Ascending aorta (tissue), 2 donors: ENCODE data around the gene PANK4. TPM values are rescaled to one million over a fixed set of nuclear protein-coding genes. Genes with fewer than 3 reads are reported as not detected.

Experiments
- DNase-seq, 2 donors: peaks; one replicate each; pipeline ENCODE4 v3.0.0-alpha.2; 2019; ENCODE audit warnings: low spot score in 2 of 2
- H3K27ac ChIP-seq, 2 donors: fragments of 200-600 bp; sonication (generic); one replicate each; pipeline ENCODE4 v1.5.1; 2016 to 2017; ENCODE audit warnings: mild to moderate bottlenecking in 1 of 2
- H3K27me3 ChIP-seq: fragments of 200-600 bp; sonication (generic); one replicate; pipeline ENCODE4 v1.5.1; 2017
- H3K36me3 ChIP-seq, 2 donors: fragments of 200-600 bp; sonication (generic); one replicate each; pipeline ENCODE4 v1.5.1; 2016
- H3K4me1 ChIP-seq, 2 donors: fragments of 200-600 bp; sonication (generic); one replicate each; pipeline ENCODE4 v1.5.1; 2016 to 2017; ENCODE audit warnings: mild to moderate bottlenecking in 1 of 2
- H3K4me3 ChIP-seq, 2 donors: fragments of 200-600 bp; sonication (generic); one replicate each; pipeline ENCODE4 v1.5.1; 2016 to 2017; ENCODE audit warnings: mild to moderate bottlenecking in 1 of 2
- H3K9me3 ChIP-seq, 2 donors: fragments of 200-600 bp; sonication (generic); one replicate each; pipeline ENCODE4 v1.5.1; 2016
- intact Hi-C: fragments of 100-400 bp; cut with DNase I; formaldehyde crosslinking; loops from one replicate; pipeline ENCODE4 v1.15.1; 2023
- total RNA-seq: library from RNA; depleted of rRNA; stranded (reverse); fragments of >200 nt; gene quantifications from one replicate; pipeline ENCODE4 v1.1.0, GENCODE V29; 2016
- TF ChIP-seq, protein P1 (sequence below), 3 experiments: fragments of 200-600 bp in 2 of 3; fragments of 450-650 bp in 1 of 3; sonication (generic) in 2 of 3; IDR thresholded peaks; one replicate each; pipeline ENCODE4 v1.5.1; 2016 to 2019; ENCODE audit warnings: antibody characterized with exemption in 3 of 3, mild to moderate bottlenecking in 1 of 3, moderate library complexity in 1 of 3

The PANK4 gene
- total RNA-seq, 1 donor from 2014 or later: 80.5 TPM

DNA sequence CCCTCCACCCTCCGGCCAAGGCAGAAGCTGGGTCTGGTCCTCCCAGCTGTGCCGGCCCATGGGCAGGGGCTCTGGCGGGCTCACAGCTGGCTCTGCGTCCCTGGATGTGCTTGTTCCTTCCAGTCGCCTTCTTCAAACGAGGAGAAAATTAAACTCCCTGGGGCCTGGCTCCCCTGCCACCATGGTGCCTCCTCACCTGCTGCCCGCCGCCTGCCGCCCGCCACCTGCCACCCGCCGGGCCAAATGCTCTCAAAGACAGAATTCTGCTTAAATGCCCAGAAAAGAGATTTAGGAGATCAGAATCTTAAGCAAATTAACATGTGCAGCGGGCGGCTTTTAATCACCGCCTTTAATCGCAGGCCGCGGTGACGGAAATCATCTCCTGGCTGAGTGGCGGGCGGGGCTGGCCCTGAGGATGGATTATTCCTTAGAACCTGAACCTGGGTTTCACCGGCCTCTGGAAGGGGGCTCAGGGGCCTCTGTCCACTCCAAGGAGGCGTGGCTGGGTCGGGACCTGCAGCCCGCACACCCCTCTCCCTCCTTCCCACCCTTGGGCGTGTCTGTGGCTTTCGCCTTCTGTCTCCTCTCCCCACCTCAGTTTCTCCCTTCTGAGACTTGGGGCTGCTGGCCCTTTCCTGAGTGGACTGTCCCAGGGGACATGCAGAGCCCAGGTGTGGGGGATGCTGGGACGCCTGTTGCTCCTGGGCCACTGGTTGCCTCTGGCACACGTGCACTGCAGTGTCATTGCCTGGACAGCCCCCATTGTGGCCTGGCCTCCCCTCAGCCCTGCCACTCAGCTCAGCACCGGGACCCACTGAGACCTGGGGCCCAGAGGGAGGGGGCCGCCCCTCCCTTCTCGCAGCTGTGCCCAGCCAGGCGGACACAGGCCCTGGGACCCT, 60.8 kb downstream of the PANK4 start:
- H3K9me3 ChIP-seq: no peaks in the 10 kb centered on the region
- peaks cover 13% of the 10 kb centered on the region for H3K27me3 ChIP-seq
- no peak overlapping the region for H3K27ac ChIP-seq
- H3K36me3 ChIP-seq: no peaks in the 10 kb centered on the region
- no peak overlapping the region for H3K4me3 ChIP-seq
- TF ChIP-seq, protein P1, sequence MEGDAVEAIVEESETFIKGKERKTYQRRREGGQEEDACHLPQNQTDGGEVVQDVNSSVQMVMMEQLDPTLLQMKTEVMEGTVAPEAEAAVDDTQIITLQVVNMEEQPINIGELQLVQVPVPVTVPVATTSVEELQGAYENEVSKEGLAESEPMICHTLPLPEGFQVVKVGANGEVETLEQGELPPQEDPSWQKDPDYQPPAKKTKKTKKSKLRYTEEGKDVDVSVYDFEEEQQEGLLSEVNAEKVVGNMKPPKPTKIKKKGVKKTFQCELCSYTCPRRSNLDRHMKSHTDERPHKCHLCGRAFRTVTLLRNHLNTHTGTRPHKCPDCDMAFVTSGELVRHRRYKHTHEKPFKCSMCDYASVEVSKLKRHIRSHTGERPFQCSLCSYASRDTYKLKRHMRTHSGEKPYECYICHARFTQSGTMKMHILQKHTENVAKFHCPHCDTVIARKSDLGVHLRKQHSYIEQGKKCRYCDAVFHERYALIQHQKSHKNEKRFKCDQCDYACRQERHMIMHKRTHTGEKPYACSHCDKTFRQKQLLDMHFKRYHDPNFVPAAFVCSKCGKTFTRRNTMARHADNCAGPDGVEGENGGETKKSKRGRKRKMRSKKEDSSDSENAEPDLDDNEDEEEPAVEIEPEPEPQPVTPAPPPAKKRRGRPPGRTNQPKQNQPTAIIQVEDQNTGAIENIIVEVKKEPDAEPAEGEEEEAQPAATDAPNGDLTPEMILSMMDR (IDR thresholded peaks at IDR 0.05): no peak
- H3K4me1 ChIP-seq: no peaks in the 10 kb centered on the region
- no peak for DNase-seq
- intact Hi-C loops: no loop called here

DNA sequence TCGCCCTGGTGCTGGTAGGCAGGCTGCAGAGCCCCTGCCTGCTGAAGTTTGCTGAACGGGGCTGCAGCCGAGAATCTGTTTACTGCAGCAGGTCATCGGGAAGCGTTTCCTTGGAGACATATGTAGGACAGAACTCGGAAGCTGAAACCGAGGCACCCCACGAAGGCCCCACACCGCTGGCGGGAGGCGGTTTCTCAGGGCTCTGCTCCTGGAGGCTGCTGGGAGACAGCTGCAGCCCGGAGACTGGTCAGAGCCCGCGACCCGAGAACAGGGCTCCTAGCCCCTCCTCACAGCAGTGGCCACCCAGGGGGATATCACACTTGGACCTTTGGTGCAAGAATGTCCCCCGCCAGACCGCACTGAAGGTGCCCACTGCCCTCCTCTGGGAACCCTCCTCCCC, 63.0 kb downstream of the PANK4 start:
- intact Hi-C loops: no loop called here
- DNase-seq: no peak
- TF ChIP-seq, protein P1 (IDR thresholded peaks at IDR 0.05): no peak
- H3K4me1 ChIP-seq: no peaks in the 10 kb centered on the region
- H3K9me3 ChIP-seq: no peaks in the 10 kb centered on the region
- no peak overlapping the region for H3K27ac ChIP-seq
- H3K36me3 ChIP-seq: no peaks in the 10 kb centered on the region
- H3K4me3 ChIP-seq: no peak overlapping the region
- peaks cover 13% of the 10 kb centered on the region for H3K27me3 ChIP-seq

DNA sequence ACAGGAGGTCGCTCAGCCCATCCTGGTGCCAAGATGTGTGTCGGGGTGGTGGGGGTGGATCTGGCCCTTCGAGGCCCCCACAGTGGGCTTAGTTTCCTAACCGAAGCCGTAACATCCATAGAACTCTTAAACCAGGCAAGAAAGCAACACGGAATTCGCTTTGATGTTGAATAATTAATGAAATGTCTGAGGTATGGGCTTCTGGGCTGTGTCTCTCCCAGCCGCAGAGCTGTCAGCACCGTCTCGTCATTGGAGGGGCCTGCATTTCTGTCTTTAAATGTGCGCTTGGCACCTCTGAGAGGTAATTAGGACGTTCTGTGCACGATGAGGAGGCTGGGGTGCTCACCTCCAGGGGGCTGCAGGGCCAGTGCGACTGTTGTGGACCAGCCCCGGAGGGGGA, 63.6 kb downstream of the PANK4 start:
- H3K36me3 ChIP-seq: no peaks in the 10 kb centered on the region
- H3K4me1 ChIP-seq: no peaks in the 10 kb centered on the region
- no peak overlapping the region for H3K27ac ChIP-seq
- H3K9me3 ChIP-seq: no peaks in the 10 kb centered on the region
- TF ChIP-seq, protein P1 (IDR thresholded peaks at IDR 0.05): no peak
- DNase-seq: no peak
- H3K4me3 ChIP-seq: no peak overlapping the region
- peaks cover 13% of the 10 kb centered on the region for H3K27me3 ChIP-seq
- intact Hi-C loops: no loop called here

DNA sequence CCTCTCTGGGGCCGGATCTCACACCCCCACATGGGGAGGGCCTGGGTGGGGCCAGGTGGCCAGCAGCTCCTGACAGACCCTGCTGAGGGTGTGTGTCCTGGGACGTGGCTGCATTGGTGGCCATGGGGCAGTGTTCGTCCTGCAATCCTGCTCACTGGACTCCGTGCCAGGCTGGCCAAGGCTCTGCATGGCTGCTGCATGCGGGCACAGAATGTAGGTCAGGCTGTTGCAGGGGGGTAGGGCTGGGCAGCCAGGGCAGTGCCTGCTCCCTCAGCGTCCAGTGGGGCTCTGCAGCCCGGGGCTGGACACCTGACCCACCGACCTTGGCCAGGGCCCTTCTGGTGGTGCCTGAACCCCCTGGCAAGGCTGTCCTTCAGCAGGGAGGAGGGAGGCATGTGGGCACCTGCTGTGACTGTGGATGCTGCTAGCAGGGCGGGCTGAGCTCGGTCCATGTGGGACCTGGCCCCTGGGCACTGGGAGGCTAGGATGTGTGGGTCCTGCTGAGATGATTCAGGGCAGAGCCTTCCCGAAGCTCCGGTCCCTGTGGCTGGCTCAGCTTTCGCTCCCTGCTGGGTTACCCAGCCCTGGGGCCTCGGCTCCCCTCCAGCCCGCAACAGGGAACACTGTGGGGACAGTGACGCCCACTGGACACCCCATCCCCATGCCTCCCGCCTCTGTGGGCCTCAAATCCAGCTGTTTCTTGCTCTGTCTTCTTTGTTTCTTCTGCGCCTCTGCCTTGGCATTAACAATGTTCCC, 65.2 kb downstream of the PANK4 start:
- DNase-seq: no peak
- H3K36me3 ChIP-seq: no peaks in the 10 kb centered on the region
- H3K4me3 ChIP-seq: no peak overlapping the region
- no peaks in the 10 kb centered on the region for H3K9me3 ChIP-seq
- H3K27me3 ChIP-seq: peaks cover 3% of the 10 kb centered on the region
- no peaks in the 10 kb centered on the region for H3K4me1 ChIP-seq
- H3K27ac ChIP-seq: no peak overlapping the region
- intact Hi-C loops: no loop called here
- TF ChIP-seq, protein P1 (IDR thresholded peaks at IDR 0.05): no peak

DNA sequence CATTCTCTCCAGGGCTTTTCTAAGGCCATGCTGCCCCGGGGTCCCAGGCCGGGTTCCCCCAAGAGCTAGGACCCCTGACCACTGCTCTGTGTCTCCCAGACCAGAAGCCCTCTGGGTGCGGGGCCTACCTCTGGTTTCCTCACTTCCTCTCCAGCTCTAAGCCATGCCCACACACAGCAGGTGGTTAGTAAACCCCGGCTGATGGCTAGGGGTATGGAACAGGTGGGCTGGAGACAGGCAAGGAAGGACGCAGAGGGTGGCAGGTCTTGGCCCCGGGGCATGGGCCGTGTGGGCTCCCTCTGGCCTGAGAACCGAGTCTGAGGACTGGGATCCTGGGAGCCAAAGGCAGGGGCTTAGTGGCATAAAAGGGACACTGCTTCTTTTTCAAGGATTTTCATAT, 66.2 kb downstream of the PANK4 start:
- H3K4me1 ChIP-seq: no peaks in the 10 kb centered on the region
- no peak for DNase-seq
- H3K9me3 ChIP-seq: no peaks in the 10 kb centered on the region
- TF ChIP-seq, protein P1 (IDR thresholded peaks at IDR 0.05): no peak
- no peaks in the 10 kb centered on the region for H3K36me3 ChIP-seq
- no peak overlapping the region for H3K4me3 ChIP-seq
- H3K27me3 ChIP-seq: no peaks in the 10 kb centered on the region
- no peak overlapping the region for H3K27ac ChIP-seq
- intact Hi-C loops: no loop called here
